DOHH2 (cell line): ENCODE data around the gene PBX4.

Experiments used
- H3F3A ChIP-seq: fragments of 200-600 bp; sonication (generic), shearing (Covaris generic); 2 replicates; pipeline ENCODE4 v1.6.0; 2016; ENCODE audit warnings: antibody characterized with exemption, mild to moderate bottlenecking; ENCODE audit not compliant: control insufficient read depth, insufficient read depth
- H3K27ac ChIP-seq: fragments of 200-600 bp; sonication (generic); 2 replicates; pipeline ENCODE4 v1.5.1; 2014; ENCODE audit warnings: low read depth, mild to moderate bottlenecking, low read length, moderate library complexity
- H3K27me3 ChIP-seq: fragments of 200-600 bp; sonication (generic); 2 replicates; pipeline ENCODE4 v1.6.1; 2014; ENCODE audit warnings: mild to moderate bottlenecking, low read length, mixed read lengths; ENCODE audit not compliant: control insufficient read depth
- H3K36me3 ChIP-seq: fragments of 200-600 bp; sonication (generic); 2 replicates; pipeline ENCODE4 v1.6.1; 2014; ENCODE audit warnings: mild to moderate bottlenecking, low read length, moderate library complexity, mixed read lengths; ENCODE audit not compliant: control insufficient read depth
- H3K4me1 ChIP-seq: fragments of 200-600 bp; sonication (generic); 2 replicates; pipeline ENCODE4 v1.6.1; 2014; ENCODE audit warnings: mild to moderate bottlenecking, low read length, mixed read lengths; ENCODE audit not compliant: control insufficient read depth
- H3K4me2 ChIP-seq: fragments of 200-600 bp; sonication (generic); 2 replicates; pipeline ENCODE4 v1.6.0; 2014; ENCODE audit warnings: mild to moderate bottlenecking, low read length, moderate library complexity
- H3K4me3 ChIP-seq: fragments of 200-600 bp; sonication (generic); 2 replicates; pipeline ENCODE4 v1.5.1; 2014; ENCODE audit warnings: mild to moderate bottlenecking, low read length, mixed read lengths
- H3K79me2 ChIP-seq: fragments of 200-600 bp; sonication (generic); 2 replicates; pipeline ENCODE4 v1.6.1; 2014; ENCODE audit warnings: mild to moderate bottlenecking, low read length, mixed read lengths; ENCODE audit not compliant: control insufficient read depth
- H3K9me2 ChIP-seq: fragments of 200-600 bp; sonication (generic); replicated peaks from 2 replicates; pipeline ENCODE4 v1.6.1; 2014; ENCODE audit warnings: mild to moderate bottlenecking, low read length, mixed read lengths; ENCODE audit not compliant: control insufficient read depth
- H3K9me3 ChIP-seq: fragments of 200-600 bp; sonication (generic); 2 replicates; pipeline ENCODE4 v1.6.1; 2014; ENCODE audit warnings: antibody characterized with exemption, low read length, mixed read lengths; ENCODE audit not compliant: control insufficient read depth, insufficient read depth
- H4K20me1 ChIP-seq: fragments of 200-600 bp; sonication (generic); 2 replicates; pipeline ENCODE4 v1.6.0; 2014; ENCODE audit warnings: low read depth, mild to moderate bottlenecking, antibody characterized with exemption, low read length, moderate library complexity; ENCODE audit not compliant: control insufficient read depth, insufficient read depth
- CTCF ChIP-seq: fragments of 200-600 bp; sonication (generic); IDR thresholded peaks from one replicate; pipeline ENCODE4 v1.5.1; 2014; ENCODE audit warnings: antibody characterized with exemption, mild to moderate bottlenecking, low read depth, low read length; ENCODE audit not compliant: poor library complexity, severe bottlenecking
- EZH2phosphoT487 ChIP-seq: fragments of 200-600 bp; sonication (generic); IDR thresholded peaks from 2 replicates; pipeline ENCODE4 v1.6.1; 2017; ENCODE audit warnings: borderline replicate concordance, mild to moderate bottlenecking, antibody characterized with exemption, low read length, moderate library complexity, mixed read lengths

Gene PBX4

DNA sequence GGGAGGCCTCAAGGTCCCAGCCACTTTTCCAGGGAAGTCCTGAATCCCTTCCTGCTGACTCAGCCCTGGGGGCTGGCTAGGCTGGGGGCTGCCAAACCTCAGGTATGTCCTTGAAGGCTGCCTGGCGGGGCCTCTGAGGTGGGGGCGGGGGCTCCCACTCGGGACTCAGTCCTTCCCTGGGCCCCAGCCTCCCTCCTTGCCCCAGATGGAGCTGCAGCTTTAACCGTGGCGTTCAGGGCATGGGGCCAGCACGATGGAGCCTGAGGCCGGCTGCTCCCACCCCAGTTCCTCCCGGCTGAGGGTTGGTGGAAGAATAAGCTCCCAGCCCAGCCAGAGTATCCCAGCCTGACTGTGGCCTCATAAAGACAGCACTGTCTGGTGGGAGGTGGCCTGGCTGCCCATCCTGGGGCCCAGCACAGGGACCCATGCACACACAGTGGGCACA lies 68.0 kb downstream of the PBX4 start:
- Histone ChIP-seq H3K4me1 (no peaks in the 10 kb centered on the region), H3K27ac (no peak overlapping the region), H3K4me3 (no peak overlapping the region), H3K36me3 (no peaks in the 10 kb centered on the region), H3F3A (no peaks in the 10 kb centered on the region), H3K9me2 (no peaks in the 10 kb centered on the region), H3K79me2 (no peaks in the 10 kb centered on the region), H3K27me3 (0 out of 2 replicates have a peak, but pooled peaks cover 3% of the 10 kb centered on the region), H3K4me2 (no peak overlapping the region), H3K9me3 (no peaks in the 10 kb centered on the region), H4K20me1 (no peaks in the 10 kb centered on the region; the same call in 1 of the 2 replicates)
- TF ChIP-seq CTCF = no peak
- TF ChIP-seq EZH2phosphoT487 = no peak

DNA sequence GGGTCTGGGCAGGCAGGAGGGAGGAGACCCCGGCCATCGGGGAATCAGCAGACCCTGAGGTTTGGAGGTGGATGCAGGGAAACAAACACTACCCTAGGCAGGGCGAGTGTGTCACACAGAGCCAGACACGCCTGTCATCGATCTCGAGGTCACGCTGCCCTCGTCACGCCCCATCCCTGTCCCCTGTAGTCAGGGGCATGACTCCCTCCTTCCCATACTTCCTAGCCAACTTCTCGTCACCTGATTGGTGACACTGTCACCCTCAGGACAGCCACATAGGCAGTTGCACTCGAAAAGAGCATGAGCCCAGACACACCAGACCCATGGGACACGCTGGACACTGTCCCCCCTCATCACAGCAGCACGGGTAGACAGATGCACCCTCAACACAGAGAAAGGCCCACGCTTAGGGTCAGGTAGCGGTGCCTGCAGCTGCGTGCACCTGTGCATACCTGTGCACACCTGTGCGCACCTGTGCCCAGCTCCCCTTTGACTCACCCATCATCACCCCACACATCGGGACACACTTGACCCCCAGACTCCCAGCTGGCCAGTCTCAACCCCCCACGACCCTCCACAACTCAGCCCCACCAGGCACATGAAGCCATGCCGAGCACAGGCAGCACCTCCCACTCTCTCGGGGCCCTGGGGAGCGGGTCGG lies 68.6 kb downstream of the PBX4 start:
- Histone ChIP-seq H3K36me3 (no peaks in the 10 kb centered on the region), H3K27me3 (0 out of 2 replicates have a peak, but pooled peaks cover 3% of the 10 kb centered on the region), H3K9me3 (no peaks in the 10 kb centered on the region), H3K4me2 (no peak overlapping the region), H3K4me1 (no peaks in the 10 kb centered on the region), H3K27ac (no peak overlapping the region), H3K9me2 (no peaks in the 10 kb centered on the region), H3K4me3 (no peak overlapping the region), H4K20me1 (no peaks in the 10 kb centered on the region; the same call in 1 of the 2 replicates), H3K79me2 (no peaks in the 10 kb centered on the region), H3F3A (no peaks in the 10 kb centered on the region)
- no peak for TF ChIP-seq EZH2phosphoT487
- no peak for TF ChIP-seq CTCF

GRCh38 chr19:19548915-19549759 lies 69.3 kb downstream of the PBX4 start:
- Histone ChIP-seq H3K79me2 (no peaks in the 10 kb centered on the region), H3K9me3 (no peaks in the 10 kb centered on the region), H3K4me2 (no peak overlapping the region), H3F3A (no peaks in the 10 kb centered on the region), H3K9me2 (no peaks in the 10 kb centered on the region), H4K20me1 (no peaks in the 10 kb centered on the region; the same call in 1 of the 2 replicates), H3K36me3 (no peaks in the 10 kb centered on the region), H3K27me3 (0 out of 2 replicates have a peak, but pooled peaks cover 3% of the 10 kb centered on the region), H3K4me3 (no peak overlapping the region), H3K4me1 (no peaks in the 10 kb centered on the region), H3K27ac (no peak overlapping the region)
- TF ChIP-seq CTCF = no peak
- no peak for TF ChIP-seq EZH2phosphoT487
